Medulla oblongata (tissue), 1 donor: ENCODE measurements around the gene ERC2.
"Not testable (repeated sequence)": the region's sequence is repeated elsewhere in the genome, so short reads cannot be mapped to it uniquely, and the experiment has no call there.

ENCODE experiments used
- DNase-seq: peaks from one replicate; pipeline ENCODE4 v3.0.0-alpha.2; 2015; ENCODE audit errors: extremely low spot score

The ERC2 gene

DNA sequence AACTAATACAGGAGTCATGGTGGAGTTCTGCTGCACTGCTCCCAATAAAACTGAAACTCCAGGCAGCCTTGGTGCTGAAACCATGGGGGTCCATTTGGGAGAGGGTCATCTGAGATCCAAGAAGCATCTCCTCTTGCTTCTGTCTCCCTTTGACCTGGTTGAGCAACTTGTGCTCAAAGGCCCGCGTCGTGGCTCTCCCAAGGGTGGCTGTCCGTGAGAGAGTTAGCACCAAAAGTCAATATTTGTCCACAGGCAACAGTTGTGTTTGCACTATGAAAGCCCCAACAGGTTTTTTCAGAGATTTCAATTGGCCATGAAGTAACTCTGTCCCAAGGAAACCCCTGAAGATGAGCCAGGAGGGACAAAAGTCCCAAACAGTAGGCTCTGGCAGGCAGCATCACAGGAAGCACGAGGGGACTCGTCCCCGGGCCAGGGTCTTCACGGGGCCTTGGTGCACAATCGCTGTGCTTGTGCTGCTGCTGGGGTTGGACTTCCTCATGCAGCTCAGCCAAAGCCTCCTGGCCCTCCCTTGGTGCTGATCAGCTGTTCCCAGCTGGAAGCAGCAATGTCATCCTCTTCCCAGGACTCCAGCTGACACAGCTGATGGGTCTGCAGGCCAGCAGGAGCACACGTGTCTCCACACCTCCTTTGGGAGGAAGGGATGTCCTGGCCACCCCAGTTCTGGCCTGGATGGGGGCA is 941.8 kb downstream of the ERC2 start:
- DNase-seq = no peak

DNA sequence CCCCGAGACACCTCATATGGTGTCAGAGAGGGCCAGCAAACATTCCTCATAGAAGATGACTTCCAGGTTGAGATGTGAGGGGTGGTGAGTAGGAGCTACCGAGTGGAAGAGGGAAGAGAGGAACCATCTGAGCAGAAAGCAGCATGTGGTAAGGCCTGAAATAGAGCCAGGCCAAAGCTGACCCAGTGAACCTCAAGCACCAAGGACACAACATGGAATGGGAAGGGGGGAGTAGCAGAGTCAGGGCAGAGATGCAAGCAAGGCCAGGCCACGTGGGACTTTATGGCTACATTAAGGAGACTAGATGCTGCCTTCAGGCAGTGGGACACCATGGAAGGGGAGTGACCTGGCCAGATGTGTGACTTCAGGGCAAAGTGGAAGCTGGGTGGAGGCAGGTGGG is 942.8 kb downstream of the ERC2 start:
- no peak for DNase-seq

DNA sequence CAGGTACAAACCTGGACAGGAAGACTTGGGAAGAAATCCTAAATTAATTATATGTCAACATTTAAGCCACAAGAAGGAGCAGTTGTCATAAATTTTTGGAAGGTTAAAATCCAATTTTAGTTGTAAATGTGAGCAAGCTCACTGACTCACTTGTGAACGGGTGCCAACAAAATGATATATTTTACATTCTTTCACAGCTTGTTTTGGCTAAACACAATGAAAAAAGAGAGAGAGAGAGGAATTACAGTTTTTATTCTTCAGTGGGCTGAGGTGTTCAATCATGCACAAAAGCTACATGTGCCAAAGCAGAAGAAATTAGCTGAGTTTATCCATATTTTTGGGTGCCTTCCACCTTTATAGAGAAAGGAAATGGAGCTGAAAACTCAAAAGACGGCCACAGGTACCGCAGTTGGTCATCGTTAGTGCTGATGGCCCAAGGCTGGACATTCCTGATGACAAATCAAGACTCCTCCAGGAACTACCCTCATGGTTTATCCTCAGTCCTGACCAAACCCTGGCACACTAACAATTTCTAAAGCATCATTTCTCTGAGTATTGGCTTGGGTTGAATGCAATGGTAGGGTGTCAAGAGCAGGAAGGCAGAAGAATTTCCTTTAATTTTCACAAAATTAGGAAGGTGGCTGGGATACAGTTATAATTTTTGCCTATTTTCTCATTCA is 943.6 kb downstream of the ERC2 start:
- DNase-seq = no peak

DNA sequence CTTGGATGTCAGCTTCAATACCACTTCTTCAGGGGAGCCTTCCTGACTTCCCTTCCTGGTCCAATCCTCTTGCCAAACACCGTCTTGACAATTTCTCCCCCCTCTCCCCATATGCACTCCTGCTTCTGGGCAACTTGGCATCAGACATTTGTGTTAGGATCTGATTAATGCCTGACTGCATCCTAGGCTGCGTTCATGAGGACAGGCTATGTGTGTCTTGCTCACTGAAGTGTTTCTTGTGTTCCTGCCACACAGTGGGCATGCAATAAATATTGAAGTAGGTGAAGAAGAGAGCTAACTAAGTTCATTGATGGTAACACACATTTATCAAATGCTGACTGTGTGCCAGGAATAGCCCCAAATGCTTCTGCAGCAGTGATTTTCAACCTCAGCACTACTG is 944.8 kb downstream of the ERC2 start:
- no peak for DNase-seq

DNA sequence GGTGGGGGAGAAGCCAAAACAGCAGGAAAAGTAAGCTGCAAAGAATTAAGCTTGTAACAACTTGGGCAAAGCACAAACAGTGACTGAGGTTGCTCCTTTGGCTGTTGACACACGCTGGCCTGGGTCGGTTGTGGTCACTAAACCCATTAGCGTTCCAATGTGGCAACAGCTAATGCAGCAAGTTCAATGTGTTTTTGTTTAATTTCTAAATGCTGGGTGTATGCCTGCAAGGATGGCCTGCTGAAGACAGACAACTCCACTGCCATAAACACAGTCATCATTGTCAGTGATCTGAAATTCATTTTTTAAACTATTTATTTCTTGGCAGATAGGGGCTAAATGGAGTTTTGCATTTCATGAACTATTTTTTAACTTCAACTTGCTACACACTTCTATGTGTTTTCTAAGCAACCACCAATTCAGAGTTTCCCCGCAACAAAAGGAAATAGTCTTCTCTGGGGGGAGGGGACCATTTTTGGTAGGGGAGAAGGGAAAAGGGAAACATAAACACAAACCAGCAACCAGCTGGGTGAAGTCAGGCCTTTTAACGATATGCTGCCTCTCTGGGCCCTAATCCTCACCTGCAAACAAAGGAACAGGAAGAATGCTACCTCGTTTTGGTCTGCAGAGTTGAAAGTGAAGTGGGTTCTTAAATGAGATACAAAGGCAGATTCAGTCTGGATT is 946.4 kb downstream of the ERC2 start:
- DNase-seq = no peak

DNA sequence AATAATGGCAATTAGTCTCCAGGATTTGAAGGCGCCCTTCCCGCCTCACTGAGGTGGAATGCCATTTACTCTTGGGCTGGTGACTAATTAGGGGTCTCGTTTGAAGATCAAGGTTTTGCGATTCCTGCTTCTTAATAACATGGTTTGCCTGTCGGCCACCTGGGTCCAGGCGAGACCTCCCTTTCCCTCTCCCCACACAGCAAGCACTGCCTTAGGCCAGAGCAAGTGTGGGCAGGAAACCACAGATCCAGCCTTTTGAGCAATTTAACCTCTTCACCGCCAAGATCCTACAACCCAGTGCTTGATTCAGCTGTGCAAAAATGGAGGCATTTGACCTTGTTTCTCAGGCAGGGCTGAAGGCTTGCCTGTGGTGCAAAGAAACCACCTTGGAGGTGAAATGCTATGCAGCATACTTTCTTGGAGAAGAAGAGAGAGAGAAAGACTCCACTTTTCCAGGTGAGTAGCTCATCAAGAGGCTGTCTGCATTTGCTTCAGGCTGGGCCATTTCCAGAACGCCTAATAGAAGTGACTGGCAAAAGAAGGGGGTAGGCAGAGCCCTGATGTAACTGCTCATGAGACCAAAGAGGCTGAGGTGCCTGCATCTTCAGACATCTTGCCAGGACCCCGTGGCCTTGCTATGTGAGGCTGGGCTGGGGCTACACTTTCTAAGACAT is 947.1 kb downstream of the ERC2 start:
- no peak for DNase-seq

DNA sequence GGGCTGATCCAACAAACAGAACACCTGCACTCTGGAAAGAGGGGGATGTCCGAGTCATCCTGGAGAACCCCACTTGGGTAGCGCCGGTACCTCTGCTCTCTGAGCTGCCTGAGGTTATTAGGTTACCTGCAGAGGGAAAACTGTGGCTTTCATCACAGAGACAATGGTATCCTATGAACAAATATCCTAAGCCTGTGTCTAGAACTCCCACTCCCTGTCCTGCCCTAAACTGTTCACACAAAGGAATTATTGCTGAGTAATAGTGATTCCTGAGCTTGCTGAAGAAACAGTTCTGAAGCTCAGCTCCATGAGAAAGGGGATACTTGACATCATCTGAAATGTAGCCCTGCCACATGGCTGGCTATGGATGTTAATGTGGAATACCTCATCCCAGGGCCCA is 949.2 kb downstream of the ERC2 start:
- no peak for DNase-seq

DNA sequence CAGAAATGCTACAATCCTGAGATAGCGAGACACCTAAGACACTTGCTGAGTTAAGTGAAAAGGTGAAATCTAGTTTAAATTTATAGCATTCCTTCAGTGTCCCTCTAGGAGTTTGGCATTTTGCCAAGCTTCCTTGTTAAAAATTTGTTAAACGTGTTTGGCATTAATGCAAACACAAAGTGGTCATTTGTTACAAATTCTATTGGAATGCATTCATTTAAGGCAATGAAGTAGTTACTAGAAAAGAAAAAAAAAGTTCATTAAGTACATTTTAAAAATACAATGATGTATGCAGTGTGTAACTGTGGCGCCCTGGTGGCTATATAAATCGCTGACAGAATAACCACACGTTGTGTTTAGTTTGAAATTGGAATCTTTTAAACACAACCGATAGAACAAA is 949.8 kb downstream of the ERC2 start:
- no peak for DNase-seq

DNA sequence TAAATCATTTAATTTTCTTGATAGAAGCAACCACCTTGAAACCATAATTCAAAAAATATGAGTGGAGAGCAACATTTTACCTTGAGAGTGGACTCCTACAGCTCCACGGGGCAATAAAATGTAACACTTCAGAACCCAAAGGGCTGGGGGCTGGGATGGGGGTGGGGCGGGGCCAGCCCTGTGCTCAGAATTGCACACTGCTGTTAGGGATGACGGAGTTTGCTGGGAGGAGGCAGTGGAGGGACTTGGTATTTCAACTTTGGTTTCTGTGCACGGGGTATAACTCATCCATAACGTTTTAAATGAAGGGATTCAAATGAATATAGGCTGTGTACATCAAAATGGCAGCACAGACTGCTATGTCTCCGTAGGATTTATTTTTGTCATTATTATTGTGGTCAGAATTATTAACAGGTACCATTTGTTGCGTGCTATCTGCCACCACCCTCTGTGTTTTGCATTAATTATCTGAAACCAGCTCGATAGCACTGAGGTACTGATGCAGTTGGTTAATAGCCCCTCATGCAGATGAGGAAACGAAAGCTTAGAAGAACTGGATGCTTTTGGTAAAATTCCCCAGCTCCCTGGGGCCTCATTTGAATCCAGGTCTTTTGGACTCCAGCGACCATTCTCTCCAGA is 951.8 kb downstream of the ERC2 start:
- no peak for DNase-seq

DNA sequence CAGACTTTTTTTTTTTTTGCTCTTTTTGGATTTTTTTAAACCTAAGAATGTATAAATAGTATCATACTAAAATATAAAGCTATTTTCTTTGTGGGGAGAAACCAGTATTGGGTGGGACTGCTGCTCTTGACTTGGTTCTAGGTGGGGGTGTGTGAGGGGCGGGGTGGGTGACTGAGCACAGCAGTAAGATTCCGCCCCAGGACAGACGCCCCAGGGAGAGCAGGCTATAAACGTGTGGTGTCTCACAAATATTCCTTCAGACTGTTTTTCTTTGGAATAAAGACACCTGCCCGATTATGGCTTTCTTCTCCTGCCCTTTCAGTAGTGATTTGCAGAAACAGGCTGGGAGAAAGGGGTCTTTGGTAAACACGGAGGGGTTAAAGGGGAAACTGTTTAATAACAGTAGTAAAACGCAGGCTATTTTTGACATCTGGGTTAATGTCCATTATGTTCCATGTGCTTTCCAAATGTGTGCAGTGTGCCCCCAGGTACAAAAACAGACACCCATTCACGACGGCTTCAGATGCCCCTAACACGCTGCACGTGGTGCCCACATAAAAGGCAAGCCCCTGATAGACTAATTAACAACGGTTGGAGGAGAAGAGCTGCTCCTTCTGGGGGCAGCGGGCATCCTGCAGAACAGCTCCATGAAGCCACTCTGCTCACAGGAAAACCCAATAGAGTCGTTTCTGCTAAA is 952.6 kb downstream of the ERC2 start:
- no peak for DNase-seq

DNA sequence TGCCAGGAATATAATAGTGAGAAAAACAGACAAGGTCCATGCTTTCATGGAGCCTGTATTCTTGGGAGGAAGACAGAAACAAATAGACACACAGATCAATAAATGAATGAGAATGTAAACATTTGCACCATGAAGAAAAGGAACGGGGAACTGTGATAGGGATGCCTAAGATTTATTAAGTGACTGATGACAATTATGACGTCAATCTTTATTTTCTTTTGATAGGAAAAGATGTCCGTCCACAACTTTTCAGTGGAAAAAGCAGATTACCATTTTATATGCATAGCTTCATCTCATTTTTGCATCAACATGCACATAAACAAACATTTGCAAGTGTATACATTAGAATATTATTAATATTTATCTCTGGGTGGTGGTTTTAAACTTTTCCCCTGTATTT is 953.3 kb downstream of the ERC2 start:
- no peak for DNase-seq

DNA sequence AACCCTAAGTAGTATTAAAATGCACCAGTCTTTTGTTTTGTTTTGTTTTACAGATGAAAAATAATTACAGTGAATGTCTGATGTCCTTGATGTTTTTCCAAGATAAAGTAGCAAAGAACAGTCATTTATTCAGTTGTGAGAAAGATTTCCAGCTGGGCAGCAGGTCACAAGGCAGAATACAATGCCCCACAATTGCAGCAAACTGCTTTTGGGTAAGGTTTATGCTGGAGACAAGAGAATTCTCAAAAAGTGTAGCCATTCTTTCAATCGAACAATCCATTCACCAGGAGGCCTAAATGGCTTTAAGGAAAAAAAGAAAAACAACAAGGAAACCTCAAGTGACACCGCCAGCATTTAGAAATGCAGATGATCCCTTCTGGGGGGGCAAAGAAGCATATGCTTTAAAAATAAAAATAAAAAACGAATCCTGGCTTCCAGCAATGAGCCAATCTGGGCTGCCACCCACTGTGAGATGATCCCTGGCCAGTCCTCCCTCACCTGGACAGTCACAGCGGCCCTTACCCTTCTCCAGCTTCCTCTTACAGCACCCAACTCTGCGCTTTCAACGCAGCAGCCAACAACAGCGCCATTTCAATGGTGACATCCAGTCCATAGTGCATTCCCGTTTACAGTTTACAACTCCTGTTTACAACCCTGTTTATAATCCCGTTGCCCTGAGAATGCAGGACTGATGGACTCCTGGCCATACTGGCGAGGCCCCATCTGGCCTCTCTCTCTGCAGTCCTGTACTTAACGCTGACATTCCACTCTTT is 955.5 kb downstream of the ERC2 start:
- peak; percentile 30 for DNase-seq

DNA sequence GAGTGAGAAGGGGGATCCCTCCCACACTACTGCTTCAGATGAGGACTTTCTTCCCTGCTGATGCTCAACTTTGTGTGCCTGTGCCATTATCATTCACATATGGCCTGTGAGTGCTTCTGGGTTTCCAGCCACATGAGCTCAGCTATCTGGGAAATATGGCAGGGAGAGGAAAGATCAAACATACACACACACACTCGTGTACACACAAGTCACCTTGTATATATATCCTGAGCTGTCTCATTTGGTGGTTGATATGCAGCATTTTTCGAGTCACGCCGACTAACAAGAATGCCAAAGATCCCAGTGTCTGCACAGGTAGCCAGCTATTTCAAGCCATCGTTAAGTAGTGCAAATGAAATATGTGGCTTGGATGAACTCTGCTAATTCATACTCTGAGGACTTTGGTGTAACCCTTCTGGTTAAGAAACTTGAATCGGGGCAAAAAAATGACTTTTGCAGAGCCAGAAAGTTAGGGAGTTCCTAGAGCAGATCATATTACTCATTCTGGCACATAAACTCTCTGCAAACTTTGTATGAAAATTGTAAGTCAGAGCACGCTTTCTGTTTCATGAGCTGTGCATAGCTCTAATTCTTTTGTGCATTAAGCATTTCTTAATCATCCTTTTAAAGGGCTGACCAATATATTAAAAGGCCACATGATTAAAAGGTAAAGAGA is 956.2 kb downstream of the ERC2 start:
- no peak for DNase-seq

DNA sequence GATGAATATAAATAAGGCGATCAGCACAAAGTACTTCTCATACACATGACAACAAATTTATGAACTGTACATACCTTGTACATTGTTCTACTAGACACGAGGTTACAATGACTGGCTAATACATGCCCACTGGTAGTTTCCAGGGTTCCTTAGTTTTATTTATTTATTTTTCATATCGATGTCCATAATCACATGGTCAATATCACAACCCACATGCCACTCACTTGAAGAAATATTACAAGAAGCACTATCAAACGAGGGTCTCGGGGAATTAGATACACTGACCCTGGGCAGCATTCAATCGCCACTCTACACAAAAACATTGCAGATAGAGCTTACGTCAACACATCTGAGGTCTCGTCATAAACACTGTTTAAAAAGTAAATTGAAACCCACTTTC is 959.9 kb downstream of the ERC2 start:
- no peak for DNase-seq

DNA sequence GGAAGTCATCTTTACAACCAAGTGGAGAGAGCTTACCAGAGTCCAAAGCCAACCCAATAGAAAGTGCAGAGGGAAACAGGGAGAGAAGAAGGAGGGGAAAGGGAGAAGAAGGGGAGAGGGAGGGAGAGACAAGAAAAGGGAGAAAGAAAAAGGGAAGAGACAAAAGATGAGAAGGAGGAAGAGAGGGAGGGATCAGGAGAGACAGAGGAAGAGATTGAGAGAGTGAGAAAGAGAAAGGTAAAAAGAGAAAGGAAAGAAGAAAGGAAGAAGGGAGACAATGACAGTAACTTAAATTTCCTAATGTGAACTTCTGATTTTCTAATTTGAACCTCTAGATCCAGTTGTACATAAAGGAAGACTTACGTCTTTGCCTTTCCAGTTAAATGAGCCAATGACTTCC is 960.5 kb downstream of the ERC2 start:
- DNase-seq = no peak

DNA sequence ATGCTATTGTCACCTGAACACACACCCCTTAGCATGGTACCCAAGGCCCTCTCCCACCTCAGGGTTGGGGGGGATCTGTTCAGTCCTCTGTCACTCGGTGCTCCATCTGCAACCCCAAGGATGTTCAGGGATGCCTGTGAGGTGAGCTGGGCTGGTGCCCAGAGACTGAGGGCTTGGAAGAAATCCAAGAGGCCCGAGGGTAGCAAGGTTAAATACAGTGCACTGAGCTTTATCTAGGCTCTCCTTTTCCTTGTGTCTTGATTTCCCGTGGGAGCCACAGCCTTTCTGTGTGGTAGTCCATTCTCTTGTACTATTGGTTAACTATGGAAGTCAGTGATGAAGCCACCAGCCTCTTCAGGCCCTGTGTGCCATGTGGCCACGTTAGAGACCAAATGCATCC is 962.5 kb downstream of the ERC2 start:
- no peak for DNase-seq

DNA sequence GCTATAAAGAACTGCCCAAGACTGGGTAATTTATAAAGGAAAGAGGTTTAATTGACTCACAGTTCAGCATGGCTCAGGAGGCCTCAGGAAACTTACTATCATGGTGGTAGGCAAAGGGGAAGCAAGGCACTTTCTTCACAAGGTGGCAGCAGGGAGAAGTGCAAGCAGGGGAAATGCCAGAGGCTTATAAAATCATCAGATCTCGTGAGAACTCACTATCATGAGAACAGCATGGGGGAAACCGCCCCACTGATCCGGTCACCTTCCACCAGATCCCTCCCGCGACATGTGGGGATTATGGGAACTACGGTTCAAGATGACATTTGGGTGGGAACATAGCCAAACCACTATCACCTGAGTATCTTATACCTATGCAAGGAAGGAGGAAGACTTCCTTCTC is 963.2 kb downstream of the ERC2 start:
- DNase-seq = not testable (repeated sequence)

DNA sequence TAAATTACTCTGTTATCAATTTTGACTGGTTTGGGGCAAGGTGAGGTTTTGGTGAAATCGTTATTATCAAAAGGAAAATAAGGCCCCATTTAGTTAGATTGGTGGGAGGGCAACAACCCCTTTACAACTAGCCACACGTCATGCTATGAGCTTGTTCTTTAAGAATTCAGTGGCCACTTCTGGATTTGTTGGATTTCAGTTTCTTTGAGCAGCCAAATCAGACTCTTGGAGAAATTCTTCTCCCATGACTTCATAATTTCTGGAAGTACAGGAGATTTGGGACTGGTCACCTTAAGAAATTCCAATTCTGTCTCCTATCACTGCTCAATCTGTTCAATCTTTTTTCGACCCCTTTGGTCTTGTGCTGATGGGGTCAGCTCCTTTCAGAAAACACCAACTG is 966.4 kb downstream of the ERC2 start:
- no peak for DNase-seq

DNA sequence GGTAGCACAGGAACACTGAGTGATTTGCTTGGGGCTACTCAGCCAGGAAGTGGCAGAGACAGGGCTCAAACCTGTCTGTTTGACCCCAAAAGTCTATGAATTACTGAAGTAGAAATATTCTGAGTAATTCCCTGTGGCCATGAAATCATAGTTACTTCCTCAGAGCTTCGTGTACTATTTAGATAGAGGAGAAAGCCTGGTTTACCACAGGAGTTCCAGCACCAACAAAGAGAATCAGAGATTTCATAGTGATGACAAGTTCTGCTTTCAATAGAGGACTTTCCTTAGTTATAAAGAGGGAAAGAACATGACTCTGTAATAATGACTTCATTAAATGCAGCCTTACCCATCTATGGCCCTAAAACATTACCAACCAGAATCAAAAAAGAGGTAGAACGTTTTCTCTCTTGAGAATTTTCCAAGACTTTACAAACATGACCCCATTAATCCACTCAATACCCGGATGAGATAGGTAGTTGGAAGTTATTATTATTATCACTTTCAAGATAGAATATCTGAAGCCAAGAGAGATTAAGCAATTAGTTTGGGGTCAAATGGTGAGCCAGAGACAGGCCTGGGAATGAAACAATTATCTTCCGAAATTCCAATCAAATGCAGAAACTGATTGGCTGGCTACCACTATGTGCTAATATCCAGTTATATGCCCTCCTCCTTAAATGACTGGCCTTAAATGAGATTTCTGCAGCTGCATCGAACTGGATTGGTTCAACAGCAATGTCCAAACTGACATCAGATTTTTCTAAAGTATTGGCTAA is 967.5 kb downstream of the ERC2 start:
- DNase-seq = no peak
